ENCODE measurements around the gene TLCD3B.

DNA sequence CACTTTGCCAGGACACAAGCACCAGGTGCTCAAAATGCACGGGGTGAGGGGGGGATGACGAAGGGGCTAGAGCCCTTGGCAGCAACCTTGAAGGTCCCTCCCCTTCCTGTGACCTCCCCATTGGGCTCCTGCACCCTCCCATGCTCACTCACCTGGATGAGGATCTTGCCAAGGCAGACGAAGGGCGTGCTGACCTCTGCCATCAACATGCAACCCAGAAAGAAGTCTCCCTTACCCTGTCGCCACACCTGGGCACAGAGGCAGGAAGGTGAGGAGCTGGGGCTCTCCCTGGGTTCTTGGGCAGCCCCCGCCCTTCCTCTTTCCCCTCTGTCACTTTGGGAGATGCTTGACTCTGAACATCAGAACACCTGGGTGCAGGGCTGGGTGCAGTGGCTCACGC is 5.5 kb downstream of the TLCD3B start:
- TF ChIP-seq CTCF (IDR thresholded peaks at IDR 0.05; ENCODE audit: poor library complexity, severe bottlenecking) (no peak), MXI1 (conservative IDR thresholded peaks at IDR 0.05; ENCODE audit: poor library complexity, severe bottlenecking) (no peak)

Data from neural cell (in vitro differentiated cells).